Vagina (tissue), 2 donors: ENCODE measurements around the gene TRIM67. TPM values are rescaled to one million over a fixed set of nuclear protein-coding genes. Genes with fewer than 3 reads are reported as not detected.

ENCODE experiments used
- DNase-seq, 2 donors: peaks; one replicate each; pipeline ENCODE4 v3.0.0-alpha.2; 2017; ENCODE audit errors: extremely low spot score in 2 of 2
- H3K27ac ChIP-seq: fragments of 200-600 bp; sonication (generic); one replicate; pipeline ENCODE4 v1.5.1; 2019
- H3K27me3 ChIP-seq: fragments of 200-600 bp; sonication (generic); one replicate; pipeline ENCODE4 v1.5.1; 2019
- H3K36me3 ChIP-seq, 2 donors: fragments of 200-600 bp; sonication (generic); one replicate each; pipeline ENCODE4 v1.5.1; 2017 to 2019
- H3K4me1 ChIP-seq: fragments of 200-600 bp; sonication (generic); one replicate; pipeline ENCODE4 v1.5.1; 2019
- H3K4me3 ChIP-seq, 2 donors: fragments of 200-600 bp; sonication (generic); 1 replicate in 1 of 2; 2 replicates in 1 of 2; pipeline ENCODE4 v1.5.1; 2016 to 2019
- H3K9me3 ChIP-seq: fragments of 200-600 bp; sonication (generic); one replicate; pipeline ENCODE4 v1.5.1; 2019
- POLR2A ChIP-seq, 2 donors: fragments of 450-650 bp; IDR thresholded peaks; one replicate each; pipeline ENCODE4 v1.6.1; 2017; ENCODE audit warnings: antibody characterized with exemption in 2 of 2, mild to moderate bottlenecking in 2 of 2, moderate library complexity in 2 of 2
- POLR2AphosphoS5 ChIP-seq, 2 donors: sonication (generic); formaldehyde crosslinking; IDR thresholded peaks; one replicate each; pipeline ENCODE4 v1.9.0; 2017; ENCODE audit warnings: antibody characterized with exemption in 2 of 2, mild to moderate bottlenecking in 2 of 2, low read depth in 1 of 2; ENCODE audit not compliant: insufficient read depth in 1 of 2
- intact Hi-C: fragments of 100-400 bp; cut with DNase I; formaldehyde crosslinking; loops from one replicate; pipeline ENCODE4 v1.15.1; 2023
- total RNA-seq: library from RNA; depleted of rRNA; stranded (reverse); fragments of >200 nt; gene quantifications from one replicate; pipeline ENCODE4 v1.2.3, GENCODE V29; 2016
- TF ChIP-seq, protein P1 (sequence below), 3 experiments: fragments of 450-650 bp in 2 of 3; fragments of 200-600 bp in 1 of 3; sonication (generic) in 1 of 3; IDR thresholded peaks; one replicate each; pipeline ENCODE4 v1.5.1; 2017 to 2019; ENCODE audit warnings: antibody characterized with exemption in 3 of 3, mild to moderate bottlenecking in 2 of 3, moderate library complexity in 2 of 3

Gene TRIM67
- total RNA-seq, 1 donor from 2014 or later: not detected

DNA sequence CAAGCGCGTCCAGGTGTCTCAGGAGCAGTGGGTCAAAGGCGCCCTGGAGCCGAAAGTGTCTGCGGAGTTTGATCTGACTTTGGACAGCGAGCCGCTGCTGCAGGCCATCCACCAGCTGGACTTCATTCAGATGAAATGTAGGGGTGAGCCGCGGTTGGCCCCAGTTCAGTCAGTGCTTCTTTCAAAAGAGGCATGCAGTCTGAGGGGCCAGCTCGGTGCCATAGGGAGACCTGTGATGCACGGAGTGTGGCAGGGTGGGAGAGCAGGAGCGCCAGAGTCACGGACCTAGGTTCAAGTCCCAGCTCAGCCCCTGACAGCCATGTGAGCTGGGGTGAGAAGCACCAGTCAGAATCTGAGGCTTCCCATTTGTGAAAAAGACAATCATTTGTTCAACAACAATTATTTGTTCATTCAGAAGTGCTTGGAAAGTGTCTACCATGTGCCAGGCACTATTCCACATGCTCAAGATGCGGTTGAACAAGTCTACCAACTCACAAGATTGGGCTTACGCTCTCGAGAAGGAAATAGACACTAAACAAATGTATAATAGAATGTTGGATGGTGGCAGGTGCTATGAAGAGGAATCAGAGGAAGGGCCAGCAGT, 39.6 kb downstream of the TRIM67 start:
- intact Hi-C loops: no loop called here
- no peaks in the 10 kb centered on the region for H3K27me3 ChIP-seq

DNA sequence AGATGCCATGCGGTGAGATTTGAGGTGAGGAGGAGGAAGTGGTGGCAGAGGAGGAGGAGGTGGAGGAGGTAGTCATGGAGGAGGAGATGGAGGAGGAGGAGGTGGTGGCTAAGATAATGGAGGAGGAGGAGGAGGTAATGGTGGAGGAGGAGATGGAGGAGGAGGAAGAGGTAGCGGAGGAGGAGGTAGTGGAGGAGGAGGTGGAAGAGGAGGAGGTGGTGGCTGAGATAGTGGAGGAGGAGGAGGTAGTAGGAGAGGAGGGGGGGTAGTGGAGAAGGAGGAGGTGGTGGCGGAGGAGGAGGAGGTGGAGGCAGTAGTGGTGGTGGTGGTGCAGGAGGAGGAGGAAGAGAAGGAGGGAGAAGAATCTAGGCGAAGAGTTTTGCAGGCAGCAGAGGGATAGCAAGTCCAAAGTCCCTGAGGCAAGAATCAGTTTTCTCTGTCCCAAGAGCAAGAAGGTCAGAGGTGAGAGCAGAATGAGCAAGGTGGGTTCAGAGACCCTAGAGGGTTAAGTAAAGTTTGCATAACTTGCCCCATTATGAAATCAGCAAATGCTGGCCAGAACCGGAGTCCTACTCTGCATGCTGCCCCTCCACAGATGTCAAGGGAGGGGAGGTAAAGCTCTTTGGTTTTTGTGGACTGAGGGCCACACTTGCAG, 40.2 kb downstream of the TRIM67 start:
- H3K4me1 ChIP-seq: no peaks in the 10 kb centered on the region

More for the DNA sequence above, 39.6 kb downstream of the TRIM67 start:
- Histone ChIP-seq H3K27ac (no peak overlapping the region), H3K9me3 (no peaks in the 10 kb centered on the region), H3K4me1 (no peaks in the 10 kb centered on the region), H3K36me3 (no peaks in the 10 kb centered on the region), H3K4me3 (no peak overlapping the region)
- DNase-seq: no peak
- TF ChIP-seq POLR2A (IDR thresholded peaks at IDR 0.05) (no peak), POLR2AphosphoS5 (IDR thresholded peaks at IDR 0.05; ENCODE audit: insufficient read depth in 1 of 2, low read depth in 1 of 2) (no peak)
- TF ChIP-seq, protein P1, sequence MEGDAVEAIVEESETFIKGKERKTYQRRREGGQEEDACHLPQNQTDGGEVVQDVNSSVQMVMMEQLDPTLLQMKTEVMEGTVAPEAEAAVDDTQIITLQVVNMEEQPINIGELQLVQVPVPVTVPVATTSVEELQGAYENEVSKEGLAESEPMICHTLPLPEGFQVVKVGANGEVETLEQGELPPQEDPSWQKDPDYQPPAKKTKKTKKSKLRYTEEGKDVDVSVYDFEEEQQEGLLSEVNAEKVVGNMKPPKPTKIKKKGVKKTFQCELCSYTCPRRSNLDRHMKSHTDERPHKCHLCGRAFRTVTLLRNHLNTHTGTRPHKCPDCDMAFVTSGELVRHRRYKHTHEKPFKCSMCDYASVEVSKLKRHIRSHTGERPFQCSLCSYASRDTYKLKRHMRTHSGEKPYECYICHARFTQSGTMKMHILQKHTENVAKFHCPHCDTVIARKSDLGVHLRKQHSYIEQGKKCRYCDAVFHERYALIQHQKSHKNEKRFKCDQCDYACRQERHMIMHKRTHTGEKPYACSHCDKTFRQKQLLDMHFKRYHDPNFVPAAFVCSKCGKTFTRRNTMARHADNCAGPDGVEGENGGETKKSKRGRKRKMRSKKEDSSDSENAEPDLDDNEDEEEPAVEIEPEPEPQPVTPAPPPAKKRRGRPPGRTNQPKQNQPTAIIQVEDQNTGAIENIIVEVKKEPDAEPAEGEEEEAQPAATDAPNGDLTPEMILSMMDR (IDR thresholded peaks at IDR 0.05): no peak

DNA sequence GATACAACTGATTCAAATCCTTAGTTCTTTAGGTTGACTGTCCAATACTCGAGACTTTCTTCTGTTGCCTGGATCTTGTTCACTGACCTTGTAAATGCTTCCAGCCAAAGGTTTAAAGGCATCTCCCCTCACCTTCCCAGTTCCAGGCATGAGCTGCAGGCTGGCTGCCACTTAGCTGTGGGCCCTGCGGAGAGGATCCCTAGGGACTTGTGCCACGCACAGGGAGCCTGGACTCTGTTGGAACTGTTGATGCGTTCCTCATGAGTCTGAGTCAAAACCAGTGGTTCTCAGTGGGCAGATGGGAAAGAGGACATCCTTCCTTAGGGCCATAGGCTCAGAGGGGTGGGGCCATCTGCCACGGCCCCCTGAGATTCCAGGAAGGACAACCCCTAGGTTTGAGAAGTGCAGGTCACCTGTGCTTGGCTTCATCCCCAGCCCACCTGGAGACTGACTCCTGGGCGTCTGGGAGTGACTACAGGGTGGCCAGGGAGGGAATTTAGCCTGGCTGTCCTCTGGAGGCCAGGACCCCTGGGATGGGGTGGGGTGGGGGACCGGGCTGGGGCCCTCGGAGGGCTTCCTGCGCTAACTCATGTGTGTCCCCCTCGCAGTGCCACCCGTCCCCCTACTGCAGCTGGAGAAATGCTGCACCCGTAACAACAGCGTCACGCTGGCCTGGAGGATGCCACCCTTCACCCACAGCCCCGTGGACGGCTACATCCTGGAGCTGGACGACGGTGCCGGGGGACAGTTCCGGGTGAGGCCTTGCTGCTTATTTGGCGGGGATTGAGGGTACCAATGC, 41.6 kb downstream of the TRIM67 start:
- no peaks in the 10 kb centered on the region for H3K27me3 ChIP-seq
- H3K4me1 ChIP-seq: no peaks in the 10 kb centered on the region
- H3K4me3 ChIP-seq: no peak overlapping the region
- no peak for TF ChIP-seq POLR2AphosphoS5 (IDR thresholded peaks at IDR 0.05; ENCODE audit: insufficient read depth in 1 of 2, low read depth in 1 of 2)
- TF ChIP-seq POLR2A (IDR thresholded peaks at IDR 0.05): no peak
- TF ChIP-seq, protein P1 (IDR thresholded peaks at IDR 0.05): no peak
- no peaks in the 10 kb centered on the region for H3K36me3 ChIP-seq
- intact Hi-C loops: no loop called here
- H3K9me3 ChIP-seq: no peaks in the 10 kb centered on the region
- no peak for DNase-seq
- no peak overlapping the region for H3K27ac ChIP-seq

More for the DNA sequence above, 40.2 kb downstream of the TRIM67 start:
- Histone ChIP-seq H3K27ac (no peak overlapping the region), H3K9me3 (no peaks in the 10 kb centered on the region), H3K4me3 (no peak overlapping the region), H3K27me3 (no peaks in the 10 kb centered on the region), H3K36me3 (no peaks in the 10 kb centered on the region)
- intact Hi-C loops: no loop called here
- TF ChIP-seq POLR2A (IDR thresholded peaks at IDR 0.05) (no peak), POLR2AphosphoS5 (IDR thresholded peaks at IDR 0.05; ENCODE audit: insufficient read depth in 1 of 2, low read depth in 1 of 2) (no peak)
- TF ChIP-seq, protein P1 (IDR thresholded peaks at IDR 0.05): no peak
- no peak for DNase-seq

DNA sequence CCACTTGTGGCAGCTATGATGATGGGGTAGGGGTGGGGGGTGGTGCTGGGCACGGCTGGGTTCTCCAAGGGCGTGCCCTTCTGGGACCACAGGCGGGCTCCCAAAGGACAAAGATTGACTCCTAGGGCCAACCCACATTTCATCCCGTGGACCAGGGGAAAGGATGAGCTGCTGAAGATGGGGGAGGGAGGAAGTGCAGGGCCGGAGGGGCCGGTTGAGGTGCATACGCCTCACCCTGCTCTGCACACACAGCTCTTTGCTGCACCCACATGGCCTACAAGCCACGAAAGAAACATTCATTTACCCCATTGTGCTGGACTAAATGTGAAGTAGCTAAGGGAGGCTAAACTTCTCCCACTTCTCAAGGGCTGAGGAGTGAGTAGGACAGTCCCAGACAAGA, 45.0 kb downstream of the TRIM67 start:
- no peak for TF ChIP-seq POLR2AphosphoS5 (IDR thresholded peaks at IDR 0.05; ENCODE audit: insufficient read depth in 1 of 2, low read depth in 1 of 2)
- TF ChIP-seq, protein P1 (IDR thresholded peaks at IDR 0.05): no peak
- TF ChIP-seq POLR2A (IDR thresholded peaks at IDR 0.05): no peak
- Histone ChIP-seq H3K27me3 (no peaks in the 10 kb centered on the region), H3K36me3 (no peaks in the 10 kb centered on the region), H3K4me1 (no peaks in the 10 kb centered on the region), H3K27ac (no peak overlapping the region), H3K9me3 (no peaks in the 10 kb centered on the region), H3K4me3 (no peak overlapping the region)
- no peak for DNase-seq
- intact Hi-C loops: loop anchor here (5.0 kb wide), 1 partner anchor 410 kb away; no protein-coding TSS in a partner anchor
